ENCODE data around the gene BRINP1. TPM values are rescaled to one million over a fixed set of nuclear protein-coding genes. Genes with fewer than 3 reads are reported as not detected.

BRINP1 gene, protein sequence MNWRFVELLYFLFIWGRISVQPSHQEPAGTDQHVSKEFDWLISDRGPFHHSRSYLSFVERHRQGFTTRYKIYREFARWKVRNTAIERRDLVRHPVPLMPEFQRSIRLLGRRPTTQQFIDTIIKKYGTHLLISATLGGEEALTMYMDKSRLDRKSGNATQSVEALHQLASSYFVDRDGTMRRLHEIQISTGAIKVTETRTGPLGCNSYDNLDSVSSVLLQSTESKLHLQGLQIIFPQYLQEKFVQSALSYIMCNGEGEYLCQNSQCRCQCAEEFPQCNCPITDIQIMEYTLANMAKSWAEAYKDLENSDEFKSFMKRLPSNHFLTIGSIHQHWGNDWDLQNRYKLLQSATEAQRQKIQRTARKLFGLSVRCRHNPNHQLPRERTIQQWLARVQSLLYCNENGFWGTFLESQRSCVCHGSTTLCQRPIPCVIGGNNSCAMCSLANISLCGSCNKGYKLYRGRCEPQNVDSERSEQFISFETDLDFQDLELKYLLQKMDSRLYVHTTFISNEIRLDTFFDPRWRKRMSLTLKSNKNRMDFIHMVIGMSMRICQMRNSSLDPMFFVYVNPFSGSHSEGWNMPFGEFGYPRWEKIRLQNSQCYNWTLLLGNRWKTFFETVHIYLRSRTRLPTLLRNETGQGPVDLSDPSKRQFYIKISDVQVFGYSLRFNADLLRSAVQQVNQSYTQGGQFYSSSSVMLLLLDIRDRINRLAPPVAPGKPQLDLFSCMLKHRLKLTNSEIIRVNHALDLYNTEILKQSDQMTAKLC
- 1.6 and 4.0 TPM in 2 replicates for total RNA-seq

DNA sequence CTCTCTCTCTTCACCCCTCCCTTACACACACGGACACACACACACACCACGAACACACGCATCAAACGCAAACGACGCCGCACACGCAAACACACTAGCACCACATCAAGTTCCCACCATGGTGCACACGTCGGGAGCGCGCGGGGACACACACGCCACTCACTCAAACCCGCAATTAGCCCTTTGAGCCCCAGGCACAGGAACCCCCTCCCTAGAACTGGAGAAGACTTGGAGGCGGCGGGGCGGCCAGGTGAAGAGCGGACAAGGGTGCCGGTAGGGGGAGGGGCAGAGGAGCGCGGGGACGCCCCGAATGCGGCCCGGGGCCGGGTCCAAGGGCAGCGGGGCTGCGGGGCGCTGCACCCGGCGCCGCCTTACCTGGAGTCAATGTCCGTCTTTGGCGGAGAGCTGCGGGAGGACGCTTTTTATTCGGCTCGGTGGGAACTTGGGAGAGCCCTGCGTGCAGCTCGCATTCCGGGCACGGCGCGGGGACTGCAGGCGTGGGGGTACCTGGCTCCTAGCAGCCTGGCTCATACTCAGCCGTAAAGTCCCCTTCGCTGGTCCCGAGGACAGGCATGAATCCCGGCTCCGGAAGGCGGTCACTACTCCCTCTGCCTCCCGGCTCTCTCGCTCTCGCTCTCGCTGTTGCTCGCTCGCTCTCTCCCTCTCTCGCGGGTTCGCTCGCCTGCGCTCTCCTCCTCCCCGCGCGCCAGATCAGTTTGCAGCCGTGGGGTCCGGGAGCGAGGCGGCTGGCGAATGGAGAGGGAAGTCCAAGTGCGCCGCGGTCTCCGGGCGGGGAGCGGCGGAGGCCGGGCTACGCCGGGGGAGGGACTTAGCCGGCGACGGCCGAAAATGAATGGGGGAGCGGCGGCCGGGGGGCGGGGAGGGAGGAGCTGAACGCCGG is at the start of gene BRINP1:
Gene BRINP1 (minus strand): TSS at position 755 of the 901 bp plus-strand sequence. CDS start 56,080 bp downstream, outside the sequence.

